GM21786 (cell line): ENCODE results near the gene PRKN.
A peak's percentile ranks its signal among the peaks of the same experiment; 100 is the strongest.

Experiments used
- ATAC-seq: cut with Tn5 transposase; IDR thresholded peaks from one replicate; pipeline ENCODE4 v1.9.1; 2021; ENCODE audit not compliant: unreplicated experiment

Gene PRKN

DNA sequence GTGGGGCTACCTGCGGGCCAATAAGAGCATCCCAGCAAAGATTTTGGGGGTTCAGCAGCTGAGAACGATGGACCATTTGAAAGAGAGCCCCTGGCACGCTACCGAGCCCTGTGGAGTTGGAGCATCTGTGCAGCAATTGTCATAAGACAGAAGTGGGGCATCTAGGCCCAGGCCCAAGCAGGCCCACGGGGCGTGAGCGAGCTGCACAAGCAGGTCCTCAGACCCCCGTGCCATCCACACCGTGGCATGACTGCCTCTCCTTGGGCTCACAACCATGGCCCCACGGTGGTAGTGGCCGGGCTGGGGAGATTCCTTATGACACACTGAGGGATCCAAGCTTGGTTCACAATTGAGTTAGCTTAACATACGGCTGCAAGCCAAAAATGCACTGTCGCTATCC lies 1350.5 kb downstream of the PRKN start:
- ATAC-seq: no peak

- no peak for ATAC-seq
Measured at GRCh38 chr6:161376367-161376766, 1351.2 kb downstream of the PRKN start.

GRCh38 chr6:161374971-161375873 lies 1352.3 kb downstream of the PRKN start:
- no peak for ATAC-seq

DNA sequence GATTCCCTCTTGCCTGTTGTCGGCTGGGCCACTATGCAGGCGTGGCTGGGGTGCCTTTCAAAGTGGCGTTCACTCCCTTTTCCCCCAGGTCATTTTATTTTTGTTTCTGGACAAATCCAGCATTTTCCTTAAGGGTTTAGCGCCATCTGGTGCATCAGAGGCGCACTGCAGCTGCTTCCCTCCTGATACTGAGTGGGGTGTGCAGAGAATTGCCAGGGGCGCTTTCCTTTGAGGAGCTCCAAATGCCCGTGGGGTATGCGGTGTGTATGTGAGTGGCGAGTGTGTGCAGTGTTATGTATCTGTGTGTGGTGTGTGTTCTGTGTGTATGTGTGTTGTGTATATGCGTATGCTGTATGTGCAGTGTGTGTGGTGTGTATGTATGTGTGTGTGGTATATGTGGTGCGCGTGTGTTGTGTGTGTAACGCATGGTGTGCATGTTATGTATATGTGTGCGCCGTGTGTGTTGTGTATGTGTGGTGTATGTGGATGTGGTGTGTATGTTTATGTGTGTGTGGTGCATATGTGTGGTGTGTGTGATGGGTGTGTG lies 1353.6 kb downstream of the PRKN start:
- ATAC-seq: peak; percentile 39

- ATAC-seq: no peak
Measured at GRCh38 chr6:161372422-161372793, 1355.2 kb downstream of the PRKN start.

DNA sequence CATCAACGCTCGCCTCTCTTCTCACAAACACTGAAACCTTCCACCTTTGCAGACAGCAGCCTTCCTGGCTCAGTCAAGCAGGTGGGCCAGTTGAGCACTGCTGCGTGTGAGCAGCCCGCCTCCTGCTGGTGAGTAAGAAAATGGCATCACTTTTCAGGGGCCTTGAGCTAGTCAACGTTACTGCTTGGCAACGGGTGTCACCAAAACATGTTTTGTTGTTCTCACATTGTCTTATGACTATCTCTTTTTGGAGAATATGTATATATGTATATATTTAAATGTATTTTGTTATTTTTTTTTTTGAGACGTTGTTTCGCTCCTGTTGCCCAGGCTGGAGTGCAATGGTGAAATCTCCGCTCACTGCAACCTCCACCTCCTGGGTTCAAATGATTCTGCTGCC lies 1356.7 kb downstream of the PRKN start:
- ATAC-seq: peak; percentile 87

- ATAC-seq: no peak
Measured at GRCh38 chr6:161369339-161369738, 1358.2 kb downstream of the PRKN start.

- no peak for ATAC-seq
Measured at GRCh38 chr6:161368514-161368913, 1359.1 kb downstream of the PRKN start.

GRCh38 chr6:161367472-161367871 lies 1360.1 kb downstream of the PRKN start:
- ATAC-seq: no peak

DNA sequence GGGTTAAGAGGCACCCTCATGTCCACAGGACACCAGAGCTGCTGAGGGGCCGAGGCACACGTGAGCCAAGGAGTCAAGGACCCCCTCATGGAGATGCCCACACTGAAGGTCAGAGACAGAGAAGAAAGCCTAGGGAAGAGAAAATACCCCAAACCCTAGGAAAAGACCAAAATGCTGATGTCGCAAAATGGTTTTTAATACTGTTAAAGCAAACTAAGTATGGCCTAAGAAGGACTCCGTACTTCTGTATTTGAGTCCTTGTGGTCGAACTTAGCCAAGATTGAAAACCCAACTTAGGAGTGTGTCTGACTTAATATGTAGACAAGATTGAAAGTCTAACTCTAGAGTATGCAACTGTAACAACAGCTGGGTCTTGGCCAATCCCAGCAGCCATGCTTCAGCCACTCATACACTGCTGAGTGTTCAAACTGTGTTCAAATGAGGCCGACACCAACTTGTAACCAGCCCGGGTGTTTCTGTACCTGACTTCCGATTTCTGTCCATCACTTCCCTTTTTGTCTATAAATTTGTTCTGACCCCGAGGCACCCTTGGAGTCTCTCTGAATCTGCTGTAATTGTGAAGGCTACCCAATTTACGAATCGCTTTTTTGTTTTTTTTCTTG lies 1361.2 kb downstream of the PRKN start:
- ATAC-seq: no peak

- ATAC-seq: no peak
Measured at GRCh38 chr6:161365633-161366032, 1361.9 kb downstream of the PRKN start.

DNA sequence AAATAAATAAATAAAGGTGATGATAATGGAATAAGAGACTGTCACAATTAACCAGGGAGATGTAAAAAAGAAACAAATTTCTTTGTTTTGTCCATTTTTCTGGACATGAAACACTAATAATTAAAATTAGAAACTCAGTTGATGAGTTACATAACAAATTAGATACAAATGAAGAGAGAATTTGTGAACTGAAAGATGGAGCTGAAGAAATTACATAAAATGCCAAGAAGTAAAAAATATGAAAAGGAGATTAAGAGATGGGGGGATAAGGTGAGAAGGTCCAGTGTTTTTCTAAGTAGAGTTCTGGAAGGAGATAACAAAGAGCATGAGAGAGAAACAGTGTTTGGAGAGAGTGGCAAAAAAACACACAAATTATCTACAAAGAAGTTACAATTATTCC lies 1364.3 kb downstream of the PRKN start:
- ATAC-seq: no peak

DNA sequence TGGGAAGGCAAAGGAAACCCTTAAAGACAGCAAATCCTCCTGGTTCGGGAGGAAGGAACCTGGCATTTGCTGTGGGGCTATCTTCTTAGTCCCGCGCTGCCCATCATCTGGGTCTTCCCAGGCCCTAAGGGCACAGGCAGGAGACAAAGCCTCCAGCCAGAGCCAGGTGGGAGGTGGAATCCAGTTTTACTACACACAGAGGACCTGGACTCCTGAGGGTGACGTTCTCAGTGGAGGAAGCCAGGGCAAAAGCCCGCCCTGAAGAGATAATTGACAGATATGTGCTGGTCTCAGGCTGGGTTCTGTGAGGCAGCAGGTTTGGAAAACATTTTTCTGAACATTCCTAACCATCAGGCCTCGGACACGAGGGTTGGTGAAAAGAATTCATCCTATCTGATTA lies 1365.3 kb downstream of the PRKN start:
- no peak for ATAC-seq

DNA sequence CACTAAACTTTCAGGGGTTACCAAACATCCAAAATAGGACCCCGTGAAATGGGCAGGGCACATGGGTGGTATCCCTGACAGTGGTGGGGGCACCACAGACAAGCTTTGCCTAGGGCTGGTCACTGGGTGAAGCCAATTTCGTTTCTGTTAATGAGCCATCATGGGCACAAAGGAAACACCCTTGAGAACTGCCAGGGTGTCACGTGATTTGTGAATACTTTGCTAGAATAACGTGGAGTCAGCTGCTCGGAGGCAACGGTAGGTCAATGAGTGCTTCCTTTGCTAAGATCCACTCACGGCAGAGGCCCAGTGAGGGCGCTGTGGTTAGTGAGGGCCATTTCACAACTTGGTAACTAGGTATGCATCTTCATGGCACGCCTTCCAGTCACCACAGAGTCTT lies 1366.0 kb downstream of the PRKN start:
- ATAC-seq: no peak

GRCh38 chr6:161360520-161360919 lies 1367.0 kb downstream of the PRKN start:
- no peak for ATAC-seq

- ATAC-seq: no peak
Measured at GRCh38 chr6:161359618-161359945, 1368.0 kb downstream of the PRKN start.

DNA sequence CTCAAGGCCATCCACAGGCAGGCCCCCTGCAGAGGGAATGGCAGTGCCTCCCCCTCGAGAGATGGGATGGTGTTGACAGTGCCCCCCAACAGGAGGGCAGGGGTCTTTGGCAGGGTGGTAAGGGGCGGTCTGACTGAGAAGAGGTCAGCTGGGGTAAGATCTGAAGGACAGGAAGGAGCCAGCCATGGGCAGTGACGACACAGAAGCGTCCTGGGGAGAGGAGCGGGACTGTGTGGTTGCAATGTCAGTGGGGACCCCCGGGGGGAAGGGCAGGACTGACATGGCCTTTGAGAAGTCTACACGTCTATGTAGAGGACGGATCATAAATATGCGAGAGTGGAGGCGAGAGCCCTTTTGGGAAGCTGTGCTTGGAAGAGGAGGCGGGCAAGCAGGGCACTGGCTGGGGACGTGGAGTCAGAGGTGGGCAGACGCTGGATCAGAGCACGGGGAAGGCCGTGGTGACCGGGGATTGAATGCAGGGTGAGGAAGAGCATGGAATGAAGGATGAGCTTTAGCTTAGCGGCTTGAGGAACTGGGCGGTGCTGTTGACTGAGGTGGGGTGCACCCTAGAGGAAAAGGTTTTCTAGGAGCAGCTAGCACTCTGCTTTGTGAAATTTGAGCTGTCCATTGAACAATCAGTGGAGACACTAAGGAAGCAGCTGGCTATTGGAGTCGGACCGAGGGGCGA lies 1371.3 kb downstream of the PRKN start:
- no peak for ATAC-seq

- no peak for ATAC-seq
Measured at GRCh38 chr6:161355696-161356095, 1371.9 kb downstream of the PRKN start.

DNA sequence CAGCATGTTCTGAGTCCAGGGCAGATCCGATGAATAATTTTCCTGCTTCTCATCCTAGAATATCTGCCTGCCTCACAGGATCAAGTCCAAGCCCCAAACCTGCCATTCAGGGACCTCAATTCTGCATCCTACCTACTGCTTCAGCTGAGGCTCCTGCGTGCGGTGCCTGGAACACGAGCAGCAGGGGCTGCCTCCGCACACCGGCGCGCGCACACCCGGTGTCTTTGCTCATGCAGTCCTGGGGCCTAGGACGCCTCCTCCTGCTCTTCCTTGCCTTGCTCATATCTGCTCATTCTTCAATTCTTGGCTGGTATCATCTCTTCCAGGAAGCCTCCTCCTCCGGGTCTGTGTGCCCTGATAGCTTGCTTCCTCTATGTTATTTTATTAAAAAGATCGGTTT lies 1372.6 kb downstream of the PRKN start:
- no peak for ATAC-seq

DNA sequence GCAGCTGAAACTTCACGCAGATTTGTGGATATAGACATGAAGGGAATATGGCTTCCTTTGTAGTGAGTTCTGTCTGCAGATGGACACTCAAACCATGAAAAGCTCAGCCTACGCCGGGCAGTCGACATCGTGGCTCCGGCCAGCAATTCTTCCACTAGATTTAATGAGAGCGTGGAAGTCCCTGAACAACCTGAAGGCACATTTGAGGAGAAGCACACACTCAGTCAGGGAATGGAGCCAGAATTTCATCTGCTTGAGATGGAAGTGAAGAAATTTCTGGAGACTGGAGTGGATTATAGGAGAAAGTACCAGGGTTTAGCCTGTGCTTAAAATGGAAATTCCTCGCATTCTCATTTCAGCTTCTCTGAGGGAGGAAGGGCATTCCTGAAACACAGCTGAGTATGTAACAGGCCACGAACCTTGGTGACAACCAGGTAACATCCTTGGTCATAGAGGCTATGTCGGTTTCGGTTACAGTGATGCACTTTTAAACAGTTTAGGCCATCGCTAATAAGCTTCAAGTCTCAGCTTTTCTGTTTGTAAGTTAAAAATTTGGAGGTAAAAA lies 1373.2 kb downstream of the PRKN start:
- no peak for ATAC-seq

- no peak for ATAC-seq
Measured at GRCh38 chr6:161353208-161353613, 1374.4 kb downstream of the PRKN start.
